Tibial nerve (tissue), 4 donors: ENCODE data around the gene FRS2. TPM values are rescaled to one million over a fixed set of nuclear protein-coding genes. Genes with fewer than 3 reads are reported as not detected.

Experiments
- DNase-seq, 2 donors: peaks; one replicate each; pipeline ENCODE4 v3.0.0-alpha.2; 2019; ENCODE audit warnings: low spot score in 2 of 2
- H3K27ac ChIP-seq, 4 donors: fragments of 200-600 bp; sonication (generic) in 3 of 4; one replicate each; pipeline ENCODE4 v1.5.1; 2017 to 2019; ENCODE audit warnings: mild to moderate bottlenecking in 1 of 4
- H3K27me3 ChIP-seq, 2 donors: fragments of 200-600 bp; sonication (generic) in 1 of 2; one replicate each; pipeline versions ENCODE4 v1.5.1 to v1.6.0; 2017 to 2019
- H3K36me3 ChIP-seq, 3 donors: fragments of 200-600 bp; sonication (generic); one replicate each; pipeline ENCODE4 v1.5.1; 2018 to 2019
- H3K4me1 ChIP-seq, 4 donors: fragments of 200-600 bp; sonication (generic) in 3 of 4; one replicate each; pipeline ENCODE4 v1.5.1; 2017 to 2019
- H3K4me3 ChIP-seq, 4 donors: fragments of 200-600 bp; sonication (generic) in 3 of 4; one replicate each; pipeline ENCODE4 v1.5.1; 2017 to 2019; ENCODE audit warnings: mild to moderate bottlenecking in 1 of 4, moderate library complexity in 1 of 4
- H3K9me3 ChIP-seq, 4 donors: fragments of 200-600 bp; sonication (generic) in 3 of 4; one replicate each; pipeline ENCODE4 v1.5.1; 2017 to 2019
- CTCF ChIP-seq, 5 experiments: fragments of 200-600 bp in 3 of 5; fragments of 450-650 bp in 2 of 5; sonication (generic) in 3 of 5; IDR thresholded peaks; one replicate each; pipeline ENCODE4 v1.5.1; 2016 to 2019; ENCODE audit warnings: antibody characterized with exemption in 5 of 5, mild to moderate bottlenecking in 3 of 5, moderate library complexity in 2 of 5
- EP300 ChIP-seq, 2 donors: sonication (generic); formaldehyde crosslinking; IDR thresholded peaks; one replicate each; pipeline ENCODE4 v1.6.1; 2017; ENCODE audit warnings: antibody characterized with exemption in 2 of 2, mild to moderate bottlenecking in 1 of 2
- POLR2A ChIP-seq, 2 donors: fragments of 450-650 bp; IDR thresholded peaks; one replicate each; pipeline ENCODE4 v1.6.1; 2017; ENCODE audit warnings: antibody characterized with exemption in 2 of 2, mild to moderate bottlenecking in 2 of 2, moderate library complexity in 2 of 2
- WGBS, 2 donors: methylation state at CpG; one replicate each; pipeline ENCODE4 v1.1.5; 2018; 5-methylcytosine and 5-hydroxymethylcytosine counted together
- total RNA-seq, 4 donors: library from RNA; depleted of rRNA; stranded (reverse); fragments of >200 nt; gene quantifications; one replicate each; pipeline ENCODE4 v1.1.0, GENCODE V29; 2016

The FRS2 gene
- total RNA-seq, 4 donors from 2014 or later, result 51.7 to 113 (median 66.4) TPM

GRCh38 chr12:69517406-69517805 is 47.2 kb downstream of the FRS2 start:
- no peak overlapping the region for H3K27ac ChIP-seq
- no peak for DNase-seq
- no peaks in the 10 kb centered on the region for H3K36me3 ChIP-seq
- no peaks in the 10 kb centered on the region for H3K27me3 ChIP-seq
- peaks cover 0 to 10% (median 0%) of the 10 kb centered on the region in 4 donors for H3K9me3 ChIP-seq
- H3K4me1 ChIP-seq, result peaks cover 0 to 54% (median 14%) of the 10 kb centered on the region in 4 donors
- no peak for TF ChIP-seq CTCF (IDR thresholded peaks at IDR 0.05)
- TF ChIP-seq POLR2A (IDR thresholded peaks at IDR 0.05), result no peak
- no peak for TF ChIP-seq EP300 (IDR thresholded peaks at IDR 0.05)
- WGBS, 2 donors, result 72 to 80% methylated on average over 2 of the region's 2 CpGs
- no peak overlapping the region for H3K4me3 ChIP-seq

GRCh38 chr12:69519871-69520270 is 49.7 kb downstream of the FRS2 start:
- Histone ChIP-seq H3K36me3 (peaks cover 0 to 4% (median 0%) of the 10 kb centered on the region in 3 donors), H3K27me3 (no peaks in the 10 kb centered on the region), H3K9me3 (peaks cover 0 to 28% (median 3%) of the 10 kb centered on the region in 4 donors), H3K4me3 (no peak overlapping the region), H3K4me1 (peaks cover 0 to 35% (median 5%) of the 10 kb centered on the region in 4 donors), H3K27ac (no peak overlapping the region)
- 84 to 89% methylated on average over 7 of the region's 7 CpGs for WGBS, 2 donors
- no peak for DNase-seq
- TF ChIP-seq POLR2A (IDR thresholded peaks at IDR 0.05) (no peak), CTCF (IDR thresholded peaks at IDR 0.05) (no peak), EP300 (IDR thresholded peaks at IDR 0.05) (no peak)

- no peak for TF ChIP-seq POLR2A (IDR thresholded peaks at IDR 0.05)
- no peak for TF ChIP-seq CTCF (IDR thresholded peaks at IDR 0.05)
- Histone ChIP-seq H3K4me1 (peaks cover 0 to 21% (median 0%) of the 10 kb centered on the region in 4 donors), H3K27me3 (no peaks in the 10 kb centered on the region), H3K4me3 (no peak overlapping the region), H3K36me3 (peaks cover 0 to 4% (median 0%) of the 10 kb centered on the region in 3 donors), H3K9me3 (peaks cover 0 to 28% (median 3%) of the 10 kb centered on the region in 4 donors), H3K27ac (no peak overlapping the region)
- no peak for DNase-seq
- 98 to 99% methylated on average over 8 to 9 of the region's 11 CpGs for WGBS, 2 donors
Observed at GRCh38 chr12:69523433-69524330, 53.5 kb downstream of the FRS2 start.

DNA sequence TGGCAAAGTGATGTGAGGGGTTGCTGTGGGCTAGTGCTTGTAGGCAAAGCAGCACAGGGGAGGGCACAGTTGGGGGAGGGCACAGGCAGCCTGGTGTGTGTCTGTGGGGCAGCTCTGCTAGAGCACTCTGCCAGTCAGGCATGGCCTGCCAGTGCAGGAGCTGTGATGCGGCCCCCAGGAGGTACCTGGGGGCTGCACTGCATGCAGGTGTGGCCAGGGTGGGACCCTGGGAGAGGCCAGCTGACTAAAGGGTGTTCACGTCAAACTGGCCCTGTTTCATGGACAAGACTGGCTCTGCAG is 54.1 kb downstream of the FRS2 start:
- TF ChIP-seq CTCF (IDR thresholded peaks at IDR 0.05) (no peak), POLR2A (IDR thresholded peaks at IDR 0.05) (no peak), EP300 (IDR thresholded peaks at IDR 0.05) (no peak)
- DNase-seq, result no peak
- H3K27ac ChIP-seq, result no peak overlapping the region
- no peaks in the 10 kb centered on the region for H3K27me3 ChIP-seq
- H3K4me1 ChIP-seq, result peaks cover 0 to 25% (median 0%) of the 10 kb centered on the region in 4 donors
- peaks cover 0 to 28% (median 3%) of the 10 kb centered on the region in 4 donors for H3K9me3 ChIP-seq
- WGBS, 2 donors, result 100% methylated on average over 2 of the region's 2 CpGs
- peaks cover 0 to 4% (median 0%) of the 10 kb centered on the region in 3 donors for H3K36me3 ChIP-seq
- H3K4me3 ChIP-seq, result no peak overlapping the region

DNA sequence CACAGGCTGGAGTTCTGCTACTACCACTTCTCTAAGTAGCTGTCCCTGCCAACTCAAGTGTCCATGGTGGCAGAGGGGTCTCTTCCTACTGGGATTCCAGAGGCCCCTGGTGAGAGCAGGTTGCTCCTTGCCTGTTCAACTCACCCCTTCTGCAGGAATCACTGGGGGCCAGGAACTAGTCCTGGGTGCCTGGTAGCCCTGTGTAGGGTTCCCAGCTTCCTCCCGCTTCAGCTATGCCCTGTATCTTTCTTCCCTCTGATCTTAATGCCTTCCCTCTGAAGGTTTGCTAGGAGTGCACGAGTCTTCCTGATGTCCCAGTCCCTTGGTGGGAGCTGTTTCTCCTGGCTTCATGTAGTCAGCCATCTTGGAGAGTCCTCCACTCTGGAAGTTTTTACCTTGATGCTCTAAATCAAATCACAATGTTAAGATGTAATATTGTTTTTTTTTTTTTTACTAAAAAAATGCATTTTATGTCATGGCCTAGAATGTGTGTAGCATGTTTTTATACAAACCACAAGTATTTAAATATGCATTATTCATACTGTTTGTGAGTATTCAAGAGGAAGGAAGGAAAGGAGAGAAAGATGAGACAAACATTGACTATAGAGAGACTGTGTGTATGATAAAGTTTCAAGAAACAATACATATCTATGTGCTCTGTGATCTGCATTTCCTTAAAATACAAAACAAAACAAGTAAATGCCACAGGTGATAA is 54.7 kb downstream of the FRS2 start:
- Histone ChIP-seq H3K27me3 (no peaks in the 10 kb centered on the region), H3K9me3 (peaks cover 0 to 28% (median 3%) of the 10 kb centered on the region in 4 donors), H3K27ac (no peak overlapping the region), H3K4me1 (peaks cover 0 to 25% (median 0%) of the 10 kb centered on the region in 4 donors), H3K36me3 (peaks cover 0 to 4% (median 0%) of the 10 kb centered on the region in 3 donors), H3K4me3 (no peak overlapping the region)
- WGBS, 2 donors, result 83 to 88% methylated on average over 2 of the region's 2 CpGs
- TF ChIP-seq CTCF (IDR thresholded peaks at IDR 0.05), result no peak
- TF ChIP-seq POLR2A (IDR thresholded peaks at IDR 0.05), result no peak
- no peak for TF ChIP-seq EP300 (IDR thresholded peaks at IDR 0.05)
- no peak for DNase-seq
